PC-9 (cell line): ENCODE measurements around the gene DNAI4. TPM values are rescaled to one million over a fixed set of nuclear protein-coding genes. Genes with fewer than 3 reads are reported as not detected.

Experiments used
- BruUV-seq: library from RNA; stranded (reverse); fragments of 400-500 nt; replicated peaks from 2 replicates; lab custom pipeline; 2021; lab: Mats Ljungman, UMichigan
- CTCF ChIA-PET: fragments of 300-600 bp; sonication (Branson Sonifier 250); formaldehyde crosslinking; loops from one replicate; lab custom pipeline; 2022; ENCODE audit warnings: antibody characterized with exemption; lab: Charles Lee
- POLR2A ChIA-PET: fragments of 300-600 bp; sonication (Branson Sonifier 250); formaldehyde crosslinking; loops from one replicate; lab custom pipeline; 2022; ENCODE audit warnings: antibody characterized with exemption; ENCODE audit not compliant: unreplicated experiment; lab: Charles Lee
- DNase-seq, 2 experiments: peaks; one replicate each; pipeline versions ENCODE4 v3.0.0 to v3.0.0-alpha.2; 2015 to 2022; ENCODE audit warnings: mixed read lengths in 1 of 2
- H2AFZ ChIP-seq: fragments of 200-600 bp; sonication (generic); 2 replicates; pipeline ENCODE4 v1.8.1; 2017; ENCODE audit warnings: antibody characterized with exemption
- H3F3A ChIP-seq: fragments of 200-600 bp; sonication (generic); 2 replicates; pipeline ENCODE4 v1.8.1; 2017; ENCODE audit warnings: antibody characterized with exemption, mild to moderate bottlenecking, low read depth; ENCODE audit not compliant: insufficient read depth
- H3K27ac ChIP-seq: fragments of 200-600 bp; sonication (generic); 2 replicates; pipeline ENCODE4 v1.6.1; 2016; ENCODE audit warnings: mixed run types
- H3K27me3 ChIP-seq: fragments of 200-600 bp; sonication (generic); 2 replicates; pipeline ENCODE4 v1.6.1; 2016; ENCODE audit warnings: low read depth, mixed run types; ENCODE audit not compliant: insufficient read depth
- H3K36me3 ChIP-seq: fragments of 200-600 bp; sonication (generic); 2 replicates; pipeline ENCODE4 v1.6.1; 2016; ENCODE audit warnings: low read depth, mixed run types
- H3K4me1 ChIP-seq: fragments of 200-600 bp; sonication (generic); replicated peaks from 2 replicates; pipeline ENCODE4 v1.6.1; 2016; ENCODE audit warnings: mixed run types; ENCODE audit not compliant: insufficient read depth
- H3K4me2 ChIP-seq: fragments of 200-600 bp; sonication (generic); 2 replicates; pipeline ENCODE4 v1.6.1; 2017; ENCODE audit warnings: mixed run types
- H3K4me3 ChIP-seq: fragments of 200-600 bp; sonication (generic); 2 replicates; pipeline ENCODE4 v1.6.1; 2016; ENCODE audit warnings: mixed run types
- H3K79me2 ChIP-seq: fragments of 200-600 bp; sonication (generic); 2 replicates; pipeline ENCODE4 v1.6.1; 2017; ENCODE audit warnings: low read depth, mixed run types
- H3K9me2 ChIP-seq: fragments of 200-600 bp; sonication (generic); 2 replicates; pipeline ENCODE4 v1.8.1; 2017; ENCODE audit warnings: mild to moderate bottlenecking; ENCODE audit not compliant: insufficient read depth
- H3K9me3 ChIP-seq: fragments of 200-600 bp; sonication (generic); 2 replicates; pipeline ENCODE4 v1.8.1; 2016; ENCODE audit warnings: low read depth; ENCODE audit not compliant: insufficient read depth
- H4K20me1 ChIP-seq: fragments of 200-600 bp; sonication (generic); 2 replicates; pipeline ENCODE4 v1.8.1; 2017; ENCODE audit not compliant: insufficient read depth
- EZH2 ChIP-seq: fragments of 200-600 bp; sonication (generic); IDR thresholded peaks from 2 replicates; pipeline ENCODE4 v1.8.0; 2017; ENCODE audit warnings: antibody characterized with exemption, low read depth
- intact Hi-C: fragments of 100-400 bp; cut with micrococcal nuclease; formaldehyde crosslinking; loops from one replicate; pipeline ENCODE4 v1.10.0; 2022; ENCODE audit not compliant: unreplicated experiment
- total RNA-seq: library from RNA; stranded (reverse); gene quantifications from 2 replicates; pipeline ENCODE4 v1.2.3, GENCODE V29; 2021
- TF ChIP-seq, protein P1 (sequence below): fragments of 200-600 bp; sonication (generic); conservative IDR thresholded peaks from 2 replicates; pipeline ENCODE4 v1.6.1; 2017; ENCODE audit warnings: mixed run types, antibody characterized with exemption, mild to moderate bottlenecking, moderate library complexity

DNAI4 gene
- total RNA-seq, 1 experiment from 2014 or later, result 12.6 TPM

DNA sequence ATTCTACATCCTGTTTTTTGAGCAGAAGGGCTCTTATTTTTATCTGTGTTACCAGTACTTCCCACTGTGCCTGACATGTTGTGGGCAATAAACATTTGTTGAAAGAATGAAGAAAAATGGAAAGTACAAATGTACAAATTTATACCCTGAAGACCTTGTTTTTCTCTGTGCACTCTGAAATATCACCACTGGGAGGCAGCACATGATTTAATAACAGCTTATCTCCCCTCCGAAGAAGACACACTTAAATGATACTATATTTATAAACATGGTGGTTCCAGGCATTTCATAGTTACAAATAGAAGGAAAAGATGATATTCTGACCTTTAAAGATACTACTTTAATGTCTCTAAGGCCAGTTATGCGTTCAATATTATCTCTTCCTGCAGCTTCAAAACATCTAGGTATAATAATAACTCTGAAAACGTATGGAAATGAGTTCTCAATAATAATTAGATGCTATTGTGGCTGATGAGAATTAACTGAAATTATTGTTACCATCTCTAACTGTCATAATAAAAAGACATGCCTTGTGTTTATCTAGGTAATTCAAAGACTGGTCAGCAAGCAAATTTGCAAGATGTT lies 159.6 kb downstream of the DNAI4 start:
- intact Hi-C loops, result loop anchor here (2.0 to 10.0 kb wide), 4 partner anchors 230 to 737 kb away; no protein-coding TSS in a partner anchor
- TF ChIP-seq, protein P1, sequence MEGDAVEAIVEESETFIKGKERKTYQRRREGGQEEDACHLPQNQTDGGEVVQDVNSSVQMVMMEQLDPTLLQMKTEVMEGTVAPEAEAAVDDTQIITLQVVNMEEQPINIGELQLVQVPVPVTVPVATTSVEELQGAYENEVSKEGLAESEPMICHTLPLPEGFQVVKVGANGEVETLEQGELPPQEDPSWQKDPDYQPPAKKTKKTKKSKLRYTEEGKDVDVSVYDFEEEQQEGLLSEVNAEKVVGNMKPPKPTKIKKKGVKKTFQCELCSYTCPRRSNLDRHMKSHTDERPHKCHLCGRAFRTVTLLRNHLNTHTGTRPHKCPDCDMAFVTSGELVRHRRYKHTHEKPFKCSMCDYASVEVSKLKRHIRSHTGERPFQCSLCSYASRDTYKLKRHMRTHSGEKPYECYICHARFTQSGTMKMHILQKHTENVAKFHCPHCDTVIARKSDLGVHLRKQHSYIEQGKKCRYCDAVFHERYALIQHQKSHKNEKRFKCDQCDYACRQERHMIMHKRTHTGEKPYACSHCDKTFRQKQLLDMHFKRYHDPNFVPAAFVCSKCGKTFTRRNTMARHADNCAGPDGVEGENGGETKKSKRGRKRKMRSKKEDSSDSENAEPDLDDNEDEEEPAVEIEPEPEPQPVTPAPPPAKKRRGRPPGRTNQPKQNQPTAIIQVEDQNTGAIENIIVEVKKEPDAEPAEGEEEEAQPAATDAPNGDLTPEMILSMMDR, result peak; percentile 86
- no peak for TF ChIP-seq EZH2
- no peaks in the 10 kb centered on the region for H3K4me1 ChIP-seq
- no peak overlapping the region for H3K27ac ChIP-seq
- ChIA-PET POLR2A (interaction anchor here (0.7 kb wide), 1 partner anchor 141 kb away, joined by 6 read pairs; no protein-coding TSS in a partner anchor), CTCF (interaction anchor here (0.8 to 1.1 kb wide), 3 partner anchors 384 to 448 kb away, joined by 3 to 6 read pairs (median 3); no protein-coding TSS in a partner anchor)
- no peak overlapping the region for H3K4me2 ChIP-seq
- H4K20me1 ChIP-seq, result no peaks in the 10 kb centered on the region
- H3K79me2 ChIP-seq, result no peaks in the 10 kb centered on the region
- H3K27me3 ChIP-seq, result no peaks in the 10 kb centered on the region
- no peak overlapping the region for H2AFZ ChIP-seq
- H3K9me2 ChIP-seq, result no peaks in the 10 kb centered on the region
- no peaks in the 10 kb centered on the region for H3K9me3 ChIP-seq
- peak in 1 of 2 experiments; percentile 34 for DNase-seq
- BruUV-seq, result no TSS peak
- no peaks in the 10 kb centered on the region for H3F3A ChIP-seq
- no peaks in the 10 kb centered on the region for H3K36me3 ChIP-seq
- H3K4me3 ChIP-seq, result no peak overlapping the region

Other genes with a start within 250 kb of the DNAI4 start
- gene DYNLT5, start 172.4 kb downstream of the DNAI4 start, total RNA-seq, result not detected in 2 replicates
- not detected in 2 replicates for gene INSL5, start 123.6 kb downstream of the DNAI4 start, total RNA-seq
- 26.5 and 30.4 TPM in 2 replicates for gene MIER1, start 134 bp upstream of the DNAI4 start, total RNA-seq
- 2.3 and 2.6 TPM in 2 replicates for gene SLC35D1, start 129.3 kb upstream of the DNAI4 start, total RNA-seq
- gene C1orf141, start 210.1 kb upstream of the DNAI4 start, total RNA-seq, result not detected in 2 replicates
- gene IL23R, start 241.6 kb upstream of the DNAI4 start, total RNA-seq, result not detected in 2 replicates